ENCODE results near the gene INPP5E.

GRCh38 chr9:136459425-136459824 is 19.8 kb upstream of the INPP5E start:
- no peak for TF ChIP-seq CTCF (IDR thresholded peaks at IDR 0.05)
- no peak for TF ChIP-seq POLR2A (IDR thresholded peaks at IDR 0.05)

All from right lobe of liver (tissue), 4 donors.